ENCODE data around the gene SPAG16. TPM values are rescaled to one million over a fixed set of nuclear protein-coding genes. Genes with fewer than 3 reads are reported as not detected.

Gene SPAG16
- polyA plus RNA-seq, 2 of the 4 experiments (the other 2 are of a cell fraction) = 19.1 to 27.6 TPM

DNA sequence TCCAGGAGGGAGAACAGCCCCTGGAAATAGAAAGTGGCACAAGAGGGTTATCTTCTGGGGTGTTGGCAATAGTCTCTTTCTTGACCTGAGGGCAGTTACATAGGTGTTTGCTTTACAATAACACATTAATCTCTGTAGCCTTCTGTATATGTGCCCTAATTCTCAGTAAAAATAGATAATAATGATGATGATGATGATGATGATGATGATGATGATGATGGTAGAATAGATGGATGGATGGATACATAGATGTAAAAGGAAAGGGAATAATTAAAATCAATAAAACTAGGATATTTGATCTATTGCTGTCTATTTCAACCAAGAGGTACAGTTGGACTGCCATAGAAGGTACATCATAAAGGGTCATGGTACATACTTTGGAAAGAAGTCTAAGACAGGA lies 948.9 kb downstream of the SPAG16 start:
- no peaks in the 10 kb centered on the region for H3K4me1 ChIP-seq
- CTCF ChIA-PET = no interaction called here
- no peak for TF ChIP-seq CHD2 (IDR thresholded peaks at IDR 0.05; ENCODE audit: low read length, partially characterized antibody)
- TF ChIP-seq CHD4 (IDR thresholded peaks at IDR 0.05; ENCODE audit: borderline replicate concordance) = no peak
- no peak for TF ChIP-seq KDM1A (IDR thresholded peaks at IDR 0.05; ENCODE audit: low read depth)

DNA sequence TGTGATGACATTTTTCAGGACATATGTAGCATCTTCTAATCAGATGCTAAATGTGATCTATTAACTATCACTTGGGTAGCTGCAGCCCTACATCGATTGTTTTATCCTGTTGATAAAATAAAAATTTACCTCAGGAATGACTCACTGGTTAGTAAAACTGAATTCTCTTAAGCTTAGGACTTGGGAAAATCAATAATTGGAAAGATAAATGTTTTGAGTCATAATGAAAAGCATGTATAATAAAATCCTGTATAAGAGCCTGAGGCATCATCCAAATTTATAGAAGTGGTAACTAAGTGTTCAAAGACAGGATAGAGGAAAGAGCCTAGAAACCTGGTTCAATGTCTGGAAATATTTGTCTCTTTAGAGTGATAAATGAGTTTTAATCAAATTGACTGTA lies 958.5 kb downstream of the SPAG16 start:
- ATAC-seq (no peak), DNase-seq (ENCODE audit: low read depth in 1 of 2, low spot score in 1 of 2) (no peak), FAIRE-seq (no peak)
- no peak overlapping the region for H3K27ac ChIP-seq
- no peak overlapping the region for H3K4me2 ChIP-seq
- WGBS (ENCODE audit: missing lambda C conversion rate) = 4% methylated on average over 1 of the region's 1 CpG
- ChIA-PET POLR2A (no interaction called here), CTCF (no interaction called here)
- no peak for TF ChIP-seq RARB (CRISPR knock-in tag; IDR thresholded peaks at IDR 0.05)
- no peak for TF ChIP-seq EHF (CRISPR knock-in tag; IDR thresholded peaks at IDR 0.05)
- TF ChIP-seq NR3C1 (IDR thresholded peaks at IDR 0.05) = no peak
- no peak for TF ChIP-seq ELK1 (IDR thresholded peaks at IDR 0.05; ENCODE audit: low read depth, low read length)
- TF ChIP-seq KDM1A (IDR thresholded peaks at IDR 0.05; ENCODE audit: low read depth) = no peak
- TF ChIP-seq E2F6 (IDR thresholded peaks at IDR 0.05; ENCODE audit: borderline replicate concordance, low read depth) = no peak
- TF ChIP-seq, protein P1, sequence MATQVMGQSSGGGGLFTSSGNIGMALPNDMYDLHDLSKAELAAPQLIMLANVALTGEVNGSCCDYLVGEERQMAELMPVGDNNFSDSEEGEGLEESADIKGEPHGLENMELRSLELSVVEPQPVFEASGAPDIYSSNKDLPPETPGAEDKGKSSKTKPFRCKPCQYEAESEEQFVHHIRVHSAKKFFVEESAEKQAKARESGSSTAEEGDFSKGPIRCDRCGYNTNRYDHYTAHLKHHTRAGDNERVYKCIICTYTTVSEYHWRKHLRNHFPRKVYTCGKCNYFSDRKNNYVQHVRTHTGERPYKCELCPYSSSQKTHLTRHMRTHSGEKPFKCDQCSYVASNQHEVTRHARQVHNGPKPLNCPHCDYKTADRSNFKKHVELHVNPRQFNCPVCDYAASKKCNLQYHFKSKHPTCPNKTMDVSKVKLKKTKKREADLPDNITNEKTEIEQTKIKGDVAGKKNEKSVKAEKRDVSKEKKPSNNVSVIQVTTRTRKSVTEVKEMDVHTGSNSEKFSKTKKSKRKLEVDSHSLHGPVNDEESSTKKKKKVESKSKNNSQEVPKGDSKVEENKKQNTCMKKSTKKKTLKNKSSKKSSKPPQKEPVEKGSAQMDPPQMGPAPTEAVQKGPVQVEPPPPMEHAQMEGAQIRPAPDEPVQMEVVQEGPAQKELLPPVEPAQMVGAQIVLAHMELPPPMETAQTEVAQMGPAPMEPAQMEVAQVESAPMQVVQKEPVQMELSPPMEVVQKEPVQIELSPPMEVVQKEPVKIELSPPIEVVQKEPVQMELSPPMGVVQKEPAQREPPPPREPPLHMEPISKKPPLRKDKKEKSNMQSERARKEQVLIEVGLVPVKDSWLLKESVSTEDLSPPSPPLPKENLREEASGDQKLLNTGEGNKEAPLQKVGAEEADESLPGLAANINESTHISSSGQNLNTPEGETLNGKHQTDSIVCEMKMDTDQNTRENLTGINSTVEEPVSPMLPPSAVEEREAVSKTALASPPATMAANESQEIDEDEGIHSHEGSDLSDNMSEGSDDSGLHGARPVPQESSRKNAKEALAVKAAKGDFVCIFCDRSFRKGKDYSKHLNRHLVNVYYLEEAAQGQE (IDR thresholded peaks at IDR 0.05) = no peak
- TF ChIP-seq, protein P2, sequence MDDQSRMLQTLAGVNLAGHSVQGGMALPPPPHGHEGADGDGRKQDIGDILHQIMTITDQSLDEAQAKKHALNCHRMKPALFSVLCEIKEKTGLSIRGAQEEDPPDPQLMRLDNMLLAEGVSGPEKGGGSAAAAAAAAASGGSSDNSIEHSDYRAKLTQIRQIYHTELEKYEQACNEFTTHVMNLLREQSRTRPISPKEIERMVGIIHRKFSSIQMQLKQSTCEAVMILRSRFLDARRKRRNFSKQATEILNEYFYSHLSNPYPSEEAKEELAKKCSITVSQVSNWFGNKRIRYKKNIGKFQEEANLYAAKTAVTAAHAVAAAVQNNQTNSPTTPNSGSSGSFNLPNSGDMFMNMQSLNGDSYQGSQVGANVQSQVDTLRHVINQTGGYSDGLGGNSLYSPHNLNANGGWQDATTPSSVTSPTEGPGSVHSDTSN (IDR thresholded peaks at IDR 0.05) = no peak
- TF ChIP-seq MAZ (IDR thresholded peaks at IDR 0.05; ENCODE audit: borderline replicate concordance, low read depth, low read length) = no peak
- no peak for TF ChIP-seq ATOH8 (CRISPR knock-in tag; IDR thresholded peaks at IDR 0.05; ENCODE audit: low read depth)
- no peak for TF ChIP-seq HOXB13 (CRISPR knock-in tag; IDR thresholded peaks at IDR 0.05; ENCODE audit: low read depth)
- H3K9me3 ChIP-seq = no peaks in the 10 kb centered on the region
- H3K4me3 ChIP-seq = no peak overlapping the region
- no peaks in the 10 kb centered on the region for H3K4me1 ChIP-seq

More for the DNA sequence above, 948.9 kb downstream of the SPAG16 start:
- H3K4me3 ChIP-seq = no peak overlapping the region
- no peaks in the 10 kb centered on the region for H3K9me3 ChIP-seq
- DNase-seq (ENCODE audit: low read depth in 1 of 2, low spot score in 1 of 2) = no peak
- H3K27ac ChIP-seq = no peak overlapping the region
- H3K4me2 ChIP-seq = no peak overlapping the region
- no peak for ATAC-seq
- POLR2A ChIA-PET = no interaction called here
- FAIRE-seq = no peak

- POLR2A ChIA-PET = no interaction called here
- CTCF ChIA-PET = interaction anchor here (1.2 kb wide), 1 partner anchor 9 kb away, joined by 3 read pairs; no protein-coding TSS in a partner anchor
- DNase-seq (ENCODE audit: low read depth in 1 of 2, low spot score in 1 of 2) = no peak
- FAIRE-seq = no peak
- ATAC-seq = no peak
- 4% methylated on average over 1 of the region's 1 CpG for WGBS (ENCODE audit: missing lambda C conversion rate)
- H3K9me3 ChIP-seq = no peaks in the 10 kb centered on the region
- no peak overlapping the region for H3K27ac ChIP-seq
- H3K4me2 ChIP-seq = no peak overlapping the region
- no peaks in the 10 kb centered on the region for H3K4me1 ChIP-seq
- no peak overlapping the region for H3K4me3 ChIP-seq
- TF ChIP-seq HOXB13 (CRISPR knock-in tag; IDR thresholded peaks at IDR 0.05; ENCODE audit: low read depth) = no peak
- no peak for TF ChIP-seq GATA3 (IDR thresholded peaks at IDR 0.05; ENCODE audit: borderline replicate concordance)
- TF ChIP-seq, protein P3, sequence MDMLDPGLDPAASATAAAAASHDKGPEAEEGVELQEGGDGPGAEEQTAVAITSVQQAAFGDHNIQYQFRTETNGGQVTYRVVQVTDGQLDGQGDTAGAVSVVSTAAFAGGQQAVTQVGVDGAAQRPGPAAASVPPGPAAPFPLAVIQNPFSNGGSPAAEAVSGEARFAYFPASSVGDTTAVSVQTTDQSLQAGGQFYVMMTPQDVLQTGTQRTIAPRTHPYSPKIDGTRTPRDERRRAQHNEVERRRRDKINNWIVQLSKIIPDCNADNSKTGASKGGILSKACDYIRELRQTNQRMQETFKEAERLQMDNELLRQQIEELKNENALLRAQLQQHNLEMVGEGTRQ (IDR thresholded peaks at IDR 0.05) = no peak
- no peak for TF ChIP-seq ELK1 (IDR thresholded peaks at IDR 0.05; ENCODE audit: low read depth, low read length)
- TF ChIP-seq PHF8 (IDR thresholded peaks at IDR 0.05; ENCODE audit: borderline replicate concordance, low read depth) = no peak
- TF ChIP-seq ZNF302 (CRISPR knock-in tag; IDR thresholded peaks at IDR 0.05) = no peak
- TF ChIP-seq RARB (CRISPR knock-in tag; IDR thresholded peaks at IDR 0.05) = no peak
- no peak for TF ChIP-seq HOXA7 (CRISPR knock-in tag; IDR thresholded peaks at IDR 0.05)
- no peak for TF ChIP-seq HEYL (CRISPR knock-in tag; IDR thresholded peaks at IDR 0.05)
- TF ChIP-seq MAX (IDR thresholded peaks at IDR 0.05) = no peak
- no peak for TF ChIP-seq HOXB5 (CRISPR knock-in tag; IDR thresholded peaks at IDR 0.05)
- no peak for TF ChIP-seq TP53 (CRISPR knock-in tag; IDR thresholded peaks at IDR 0.05)
- TF ChIP-seq EP300 (IDR thresholded peaks at IDR 0.05) = no peak
- no peak for TF ChIP-seq FOXS1 (CRISPR knock-in tag; IDR thresholded peaks at IDR 0.05)
- TF ChIP-seq NR3C1 (IDR thresholded peaks at IDR 0.05) = no peak
- no peak for TF ChIP-seq KDM5A (IDR thresholded peaks at IDR 0.05)
Measured at GRCh38 chr2:214244847-214245246, 960.6 kb downstream of the SPAG16 start.

Measured in A549 (cell line).